Measurements from ENCODE around the gene PTPRD.

Gene PTPRD

DNA sequence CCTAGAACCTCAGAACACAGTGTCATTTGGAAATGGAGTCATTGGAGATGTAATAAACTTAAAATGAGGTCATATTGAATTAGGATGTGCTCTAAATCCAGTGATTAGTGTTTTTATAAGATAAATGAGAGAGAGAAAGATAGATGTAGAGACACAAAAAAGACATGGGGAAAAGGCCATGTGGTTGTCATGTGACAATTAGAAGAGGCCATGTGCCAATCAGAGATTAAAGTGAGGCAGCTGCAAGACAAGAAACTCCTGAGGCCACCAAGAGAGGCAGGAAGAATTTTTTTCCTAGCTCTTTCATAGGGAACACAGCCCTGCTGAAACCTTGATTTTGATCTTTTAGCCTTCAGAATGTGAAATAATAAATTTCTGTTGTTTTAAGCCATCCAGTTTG, 1307.2 kb downstream of the PTPRD start:
- Histone ChIP-seq H3K4me2 (ENCODE audit: low read length) (no peak overlapping the region), H3K27me3 (ENCODE audit: control insufficient read depth, low read length) (no peaks in the 10 kb centered on the region), H3K79me2 (ENCODE audit: control insufficient read depth, low read length) (no peaks in the 10 kb centered on the region), H3F3A (ENCODE audit: control insufficient read depth, insufficient read depth) (no peaks in the 10 kb centered on the region), H3K4me1 (ENCODE audit: control insufficient read depth, low read length) (no peaks in the 10 kb centered on the region), H3K4me3 (ENCODE audit: low read length) (no peak overlapping the region), H4K20me1 (ENCODE audit: control insufficient read depth, insufficient read depth, low read depth, low read length) (no peaks in the 10 kb centered on the region), H3K27ac (ENCODE audit: low read depth, low read length) (no peak overlapping the region), H3K9me2 (replicated peaks; ENCODE audit: control insufficient read depth, low read length) (no peaks in the 10 kb centered on the region), H3K36me3 (ENCODE audit: control insufficient read depth, low read length) (no peaks in the 10 kb centered on the region), H3K9me3 (ENCODE audit: control insufficient read depth, insufficient read depth, low read length) (no peaks in the 10 kb centered on the region)
- no peak for TF ChIP-seq EZH2phosphoT487 (IDR thresholded peaks at IDR 0.05; ENCODE audit: borderline replicate concordance, low read length)
- TF ChIP-seq, protein P1, sequence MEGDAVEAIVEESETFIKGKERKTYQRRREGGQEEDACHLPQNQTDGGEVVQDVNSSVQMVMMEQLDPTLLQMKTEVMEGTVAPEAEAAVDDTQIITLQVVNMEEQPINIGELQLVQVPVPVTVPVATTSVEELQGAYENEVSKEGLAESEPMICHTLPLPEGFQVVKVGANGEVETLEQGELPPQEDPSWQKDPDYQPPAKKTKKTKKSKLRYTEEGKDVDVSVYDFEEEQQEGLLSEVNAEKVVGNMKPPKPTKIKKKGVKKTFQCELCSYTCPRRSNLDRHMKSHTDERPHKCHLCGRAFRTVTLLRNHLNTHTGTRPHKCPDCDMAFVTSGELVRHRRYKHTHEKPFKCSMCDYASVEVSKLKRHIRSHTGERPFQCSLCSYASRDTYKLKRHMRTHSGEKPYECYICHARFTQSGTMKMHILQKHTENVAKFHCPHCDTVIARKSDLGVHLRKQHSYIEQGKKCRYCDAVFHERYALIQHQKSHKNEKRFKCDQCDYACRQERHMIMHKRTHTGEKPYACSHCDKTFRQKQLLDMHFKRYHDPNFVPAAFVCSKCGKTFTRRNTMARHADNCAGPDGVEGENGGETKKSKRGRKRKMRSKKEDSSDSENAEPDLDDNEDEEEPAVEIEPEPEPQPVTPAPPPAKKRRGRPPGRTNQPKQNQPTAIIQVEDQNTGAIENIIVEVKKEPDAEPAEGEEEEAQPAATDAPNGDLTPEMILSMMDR (IDR thresholded peaks at IDR 0.05; ENCODE audit: low read depth, low read length, poor library complexity, severe bottlenecking): no peak

DNA sequence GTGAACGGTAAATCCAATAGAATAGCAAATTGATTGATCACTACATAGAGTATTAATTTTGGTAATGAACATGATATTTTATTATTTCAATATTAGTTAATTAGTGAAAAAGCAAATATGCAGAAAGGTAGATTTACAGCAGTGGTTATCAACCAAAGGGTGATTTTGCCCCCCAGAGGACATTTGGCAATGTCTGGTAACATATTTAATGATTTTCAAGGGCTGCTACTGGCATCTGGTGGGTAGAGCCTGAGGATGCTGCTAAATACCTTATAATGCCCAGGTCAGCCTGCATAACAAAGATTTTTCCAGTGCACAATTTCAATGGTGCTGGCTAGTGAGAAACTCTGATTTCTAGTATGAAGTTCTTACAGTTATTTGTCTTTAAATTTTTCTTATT, 1313.7 kb downstream of the PTPRD start:
- no peaks in the 10 kb centered on the region for H3K27me3 ChIP-seq (ENCODE audit: control insufficient read depth, low read length)
- H3K9me2 ChIP-seq (replicated peaks; ENCODE audit: control insufficient read depth, low read length): no peaks in the 10 kb centered on the region
- H3F3A ChIP-seq (ENCODE audit: control insufficient read depth, insufficient read depth): no peaks in the 10 kb centered on the region
- TF ChIP-seq, protein P1 (IDR thresholded peaks at IDR 0.05; ENCODE audit: low read depth, low read length, poor library complexity, severe bottlenecking): no peak
- no peak for TF ChIP-seq EZH2phosphoT487 (IDR thresholded peaks at IDR 0.05; ENCODE audit: borderline replicate concordance, low read length)
- H3K4me3 ChIP-seq (ENCODE audit: low read length): no peak overlapping the region
- H3K36me3 ChIP-seq (ENCODE audit: control insufficient read depth, low read length): no peaks in the 10 kb centered on the region
- H3K9me3 ChIP-seq (ENCODE audit: control insufficient read depth, insufficient read depth, low read length): no peaks in the 10 kb centered on the region
- no peaks in the 10 kb centered on the region for H4K20me1 ChIP-seq (ENCODE audit: control insufficient read depth, insufficient read depth, low read depth, low read length)
- H3K79me2 ChIP-seq (ENCODE audit: control insufficient read depth, low read length): no peaks in the 10 kb centered on the region
- no peak overlapping the region for H3K27ac ChIP-seq (ENCODE audit: low read depth, low read length)
- H3K4me2 ChIP-seq (ENCODE audit: low read length): no peak overlapping the region
- no peaks in the 10 kb centered on the region for H3K4me1 ChIP-seq (ENCODE audit: control insufficient read depth, low read length)

DNA sequence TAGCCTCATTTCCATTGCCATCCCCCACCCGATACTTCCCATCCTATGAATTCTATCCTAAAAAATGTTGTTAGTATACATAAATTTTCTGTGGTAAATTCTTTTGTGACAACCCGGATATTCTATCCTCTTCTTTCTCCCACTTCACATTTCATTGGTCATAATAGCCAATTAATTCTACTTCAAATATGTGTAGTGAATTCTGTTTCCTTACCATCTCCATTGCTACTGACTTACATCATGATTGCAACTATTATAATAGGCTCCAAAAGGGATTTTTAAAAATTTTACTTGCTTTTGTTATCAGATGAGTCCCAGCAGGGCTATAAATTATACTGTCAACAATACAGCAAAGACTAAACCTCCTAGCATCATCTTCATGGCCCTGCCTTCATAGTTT, 1326.8 kb downstream of the PTPRD start:
- no peaks in the 10 kb centered on the region for H3K9me2 ChIP-seq (replicated peaks; ENCODE audit: control insufficient read depth, low read length)
- no peaks in the 10 kb centered on the region for H4K20me1 ChIP-seq (ENCODE audit: control insufficient read depth, insufficient read depth, low read depth, low read length)
- H3K4me1 ChIP-seq (ENCODE audit: control insufficient read depth, low read length): no peaks in the 10 kb centered on the region
- no peak overlapping the region for H3K4me2 ChIP-seq (ENCODE audit: low read length)
- TF ChIP-seq, protein P1 (IDR thresholded peaks at IDR 0.05; ENCODE audit: low read depth, low read length, poor library complexity, severe bottlenecking): no peak
- TF ChIP-seq EZH2phosphoT487 (IDR thresholded peaks at IDR 0.05; ENCODE audit: borderline replicate concordance, low read length): no peak
- H3F3A ChIP-seq (ENCODE audit: control insufficient read depth, insufficient read depth): no peaks in the 10 kb centered on the region
- H3K79me2 ChIP-seq (ENCODE audit: control insufficient read depth, low read length): no peaks in the 10 kb centered on the region
- no peaks in the 10 kb centered on the region for H3K9me3 ChIP-seq (ENCODE audit: control insufficient read depth, insufficient read depth, low read length)
- H3K4me3 ChIP-seq (ENCODE audit: low read length): no peak overlapping the region
- H3K27me3 ChIP-seq (ENCODE audit: control insufficient read depth, low read length): no peaks in the 10 kb centered on the region
- H3K36me3 ChIP-seq (ENCODE audit: control insufficient read depth, low read length): no peaks in the 10 kb centered on the region
- H3K27ac ChIP-seq (ENCODE audit: low read depth, low read length): no peak overlapping the region

DNA sequence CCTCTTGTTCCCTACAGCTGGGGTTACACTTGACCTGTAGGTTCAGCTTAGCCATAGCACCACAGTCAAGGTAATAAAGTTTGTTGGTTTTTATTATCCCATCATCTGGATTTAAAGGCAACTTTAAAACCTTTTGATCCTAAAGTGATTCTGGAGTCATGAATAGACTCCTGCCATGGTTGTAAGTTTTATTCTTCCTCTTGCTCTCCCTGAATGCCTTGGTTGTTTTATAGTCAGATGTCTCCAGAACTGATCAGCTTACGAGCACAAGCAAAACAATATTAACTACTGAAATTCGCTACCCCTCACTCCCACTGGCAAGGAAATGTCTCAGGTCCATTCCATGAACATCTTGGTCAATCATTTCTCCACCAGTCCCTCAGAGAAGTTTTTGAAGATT, 1328.6 kb downstream of the PTPRD start:
- TF ChIP-seq, protein P1 (IDR thresholded peaks at IDR 0.05; ENCODE audit: low read depth, low read length, poor library complexity, severe bottlenecking): no peak
- TF ChIP-seq EZH2phosphoT487 (IDR thresholded peaks at IDR 0.05; ENCODE audit: borderline replicate concordance, low read length): no peak
- H3K9me2 ChIP-seq (replicated peaks; ENCODE audit: control insufficient read depth, low read length): no peaks in the 10 kb centered on the region
- no peaks in the 10 kb centered on the region for H3K4me1 ChIP-seq (ENCODE audit: control insufficient read depth, low read length)
- H3K79me2 ChIP-seq (ENCODE audit: control insufficient read depth, low read length): no peaks in the 10 kb centered on the region
- H3K36me3 ChIP-seq (ENCODE audit: control insufficient read depth, low read length): no peaks in the 10 kb centered on the region
- H3K4me3 ChIP-seq (ENCODE audit: low read length): no peak overlapping the region
- no peaks in the 10 kb centered on the region for H3K9me3 ChIP-seq (ENCODE audit: control insufficient read depth, insufficient read depth, low read length)
- H3K4me2 ChIP-seq (ENCODE audit: low read length): no peak overlapping the region
- no peaks in the 10 kb centered on the region for H4K20me1 ChIP-seq (ENCODE audit: control insufficient read depth, insufficient read depth, low read depth, low read length)
- H3K27ac ChIP-seq (ENCODE audit: low read depth, low read length): no peak overlapping the region
- H3K27me3 ChIP-seq (ENCODE audit: control insufficient read depth, low read length): no peaks in the 10 kb centered on the region
- H3F3A ChIP-seq (ENCODE audit: control insufficient read depth, insufficient read depth): no peaks in the 10 kb centered on the region

Measured in DOHH2 (cell line).